ENCODE results near the gene L1CAM.

Gene L1CAM

DNA sequence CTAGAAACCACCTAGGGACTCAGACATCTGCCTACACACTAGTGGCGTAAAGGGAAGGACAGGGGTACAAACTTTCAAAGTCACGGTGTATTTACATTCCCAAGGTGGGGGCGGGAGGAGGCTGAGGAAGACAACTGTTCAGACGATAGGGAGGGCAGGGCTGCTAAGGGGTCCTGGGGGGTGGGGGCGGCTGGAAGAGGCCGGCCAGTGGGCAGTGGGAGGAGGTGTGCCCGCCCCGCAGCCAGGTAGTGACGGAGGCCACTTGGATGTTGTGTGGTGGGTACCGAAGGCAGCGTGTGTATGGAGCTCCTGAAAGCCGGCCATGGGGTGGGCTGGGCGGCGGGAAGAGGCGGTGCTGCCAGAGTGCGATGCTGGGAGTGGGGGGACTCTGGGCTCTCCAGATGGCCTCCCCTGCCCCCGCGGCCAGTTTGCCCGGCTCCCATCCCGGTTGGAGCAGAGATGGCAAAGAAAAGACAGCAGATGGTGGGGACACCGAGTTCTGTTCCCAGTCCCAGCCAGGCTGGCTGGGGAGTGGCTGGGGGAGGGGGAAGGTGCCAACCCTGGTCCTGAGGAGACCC lies 24.2 kb downstream of the L1CAM start:
- no peak for DNase-seq

DNA sequence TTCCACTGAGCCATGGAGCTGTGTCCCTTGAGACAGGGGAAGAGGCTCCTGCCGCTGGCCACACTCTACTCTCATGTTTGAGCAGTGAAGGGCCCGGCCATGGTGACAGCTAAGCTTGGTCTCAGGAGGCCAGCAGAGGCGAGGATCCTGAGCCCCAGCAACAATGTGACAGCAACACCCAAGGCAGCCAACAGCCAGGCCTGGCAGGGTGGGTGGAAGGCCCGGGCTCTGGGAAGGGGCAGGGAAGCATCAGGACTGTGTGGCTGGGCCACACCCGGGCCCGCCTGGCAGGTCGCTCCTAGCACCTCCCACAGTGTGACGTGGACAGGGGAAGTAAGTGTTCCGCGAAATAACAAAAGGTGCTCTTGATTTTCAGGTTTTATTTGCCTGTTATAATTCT lies 24.8 kb downstream of the L1CAM start:
- DNase-seq = no peak

- no peak for DNase-seq
Observed at GRCh38 chrX:153857348-153857903, 28.5 kb downstream of the L1CAM start.

DNA sequence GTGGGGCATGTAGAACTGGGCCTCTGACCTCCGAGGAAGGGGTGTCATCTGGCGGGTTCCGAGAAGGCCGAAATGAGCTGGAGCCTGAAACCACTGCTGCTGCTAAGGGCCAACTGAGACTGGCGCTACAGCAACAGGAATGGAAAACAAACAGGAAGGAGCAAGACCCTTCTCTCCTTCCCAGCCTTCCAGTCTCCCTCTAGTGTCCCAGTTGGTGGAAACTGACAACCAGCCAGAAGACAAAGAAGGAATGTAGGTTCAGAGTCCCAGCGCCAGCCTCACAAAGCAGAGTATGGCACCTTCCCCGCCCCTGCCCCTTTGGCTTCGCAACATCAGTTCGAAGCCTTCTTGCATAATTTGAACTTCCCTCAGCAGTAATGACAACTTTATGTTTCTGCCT lies 31.3 kb downstream of the L1CAM start:
- DNase-seq = no peak

GRCh38 chrX:153853902-153854267 lies 32.1 kb downstream of the L1CAM start:
- no peak for DNase-seq

- DNase-seq = no peak
Observed at GRCh38 chrX:153853180-153853901, 32.6 kb downstream of the L1CAM start.

GRCh38 chrX:153851981-153852380 lies 34.0 kb downstream of the L1CAM start:
- DNase-seq = no peak

DNA sequence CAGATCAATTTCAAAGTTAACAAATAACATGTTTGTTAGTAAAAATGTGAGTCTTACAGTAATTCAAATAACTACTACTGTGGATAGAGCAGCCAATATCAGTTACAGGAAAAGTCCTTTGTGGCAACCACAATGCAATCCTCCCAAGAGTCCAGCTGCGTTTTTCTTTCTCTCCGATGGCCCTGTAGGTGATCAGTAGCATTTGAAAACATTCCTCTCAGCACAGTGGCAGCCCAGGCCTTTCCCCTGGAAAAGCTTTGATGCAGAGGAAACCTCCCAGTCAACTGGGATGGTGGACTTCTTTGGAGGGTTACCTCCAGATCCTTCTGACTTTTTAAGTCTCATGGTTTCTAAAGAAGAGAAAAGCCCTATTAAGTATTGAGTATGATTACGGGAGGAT lies 37.6 kb downstream of the L1CAM start:
- no peak for DNase-seq

DNA sequence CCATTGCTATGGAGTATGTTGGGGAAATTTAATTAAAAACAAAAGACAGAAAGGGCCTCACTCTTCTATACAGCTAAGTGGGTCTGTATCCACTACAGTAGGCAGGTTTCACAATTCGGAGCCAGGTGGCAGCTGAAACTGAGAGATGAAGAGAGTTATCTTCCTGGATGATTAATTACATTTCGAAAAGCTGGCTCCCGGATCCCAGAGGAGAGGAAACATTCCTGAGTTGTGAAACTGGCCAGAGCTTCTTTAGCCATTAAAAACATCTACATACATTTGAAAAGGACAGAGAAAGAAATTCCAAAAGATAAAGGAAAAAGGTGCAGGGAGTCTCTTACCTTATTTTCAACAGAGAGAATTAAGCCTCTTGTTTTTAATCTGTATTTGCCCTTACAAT lies 40.1 kb downstream of the L1CAM start:
- DNase-seq = no peak

DNA sequence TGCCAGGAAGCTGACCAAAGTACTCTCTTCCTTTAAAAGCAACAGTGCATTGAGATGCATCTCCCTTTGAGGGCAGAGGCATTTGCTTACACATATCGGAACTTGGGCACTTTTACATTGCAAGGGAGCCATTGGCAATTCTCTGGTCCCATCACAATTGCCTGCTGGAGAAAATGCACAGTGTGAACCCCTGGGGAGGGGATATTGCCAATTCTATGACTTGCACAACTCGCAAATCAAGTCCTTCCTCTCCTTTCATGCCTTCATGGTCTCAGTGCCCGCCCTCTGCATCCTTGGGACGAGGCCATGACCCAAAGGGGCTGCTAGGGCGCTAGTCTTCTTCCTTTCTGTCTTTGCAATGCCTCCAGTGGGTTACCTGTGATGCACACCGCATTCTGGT lies 40.8 kb downstream of the L1CAM start:
- no peak for DNase-seq

- no peak for DNase-seq
Observed at GRCh38 chrX:153844509-153845082, 41.4 kb downstream of the L1CAM start.

DNA sequence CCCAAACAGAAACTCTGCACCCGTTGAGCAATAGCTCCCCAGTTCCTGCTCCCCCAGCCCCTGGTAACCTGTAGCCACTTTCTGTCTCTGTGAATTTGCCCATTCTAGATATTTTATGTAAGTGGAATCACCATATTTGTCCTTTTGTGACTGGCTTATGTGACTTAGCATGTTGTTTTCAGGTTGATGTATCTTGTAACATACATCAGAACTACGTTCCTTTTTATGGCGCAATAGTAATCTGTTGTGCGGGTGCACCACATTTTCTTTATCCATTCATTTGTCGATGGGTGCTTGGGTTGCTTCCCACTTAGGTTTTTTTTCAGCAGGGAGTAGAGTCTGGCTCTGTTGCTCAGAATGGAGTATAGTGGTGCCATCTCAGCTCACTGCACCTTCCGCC lies 49.1 kb downstream of the L1CAM start:
- DNase-seq = no peak

DNA sequence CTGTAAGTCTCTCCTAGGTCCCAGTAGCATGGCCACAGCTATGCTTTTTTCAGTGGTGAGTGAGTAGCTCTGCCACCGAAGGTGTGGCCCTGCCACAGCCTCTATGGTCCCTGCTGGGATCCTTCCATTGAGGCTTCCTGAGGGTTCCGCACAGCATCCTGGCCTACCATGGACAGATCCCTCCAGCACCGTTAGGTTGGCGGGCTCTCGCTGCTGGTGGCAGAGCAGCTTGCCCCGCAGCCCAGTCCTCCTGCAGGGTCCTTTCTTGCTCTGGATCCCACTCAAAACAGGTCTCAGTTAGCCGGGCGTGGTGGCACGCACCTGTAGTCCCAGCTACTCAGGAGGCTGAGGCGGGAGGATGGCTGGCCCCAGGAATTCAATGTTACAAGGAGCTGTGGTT lies 53.2 kb downstream of the L1CAM start:
- DNase-seq = no peak

DNA sequence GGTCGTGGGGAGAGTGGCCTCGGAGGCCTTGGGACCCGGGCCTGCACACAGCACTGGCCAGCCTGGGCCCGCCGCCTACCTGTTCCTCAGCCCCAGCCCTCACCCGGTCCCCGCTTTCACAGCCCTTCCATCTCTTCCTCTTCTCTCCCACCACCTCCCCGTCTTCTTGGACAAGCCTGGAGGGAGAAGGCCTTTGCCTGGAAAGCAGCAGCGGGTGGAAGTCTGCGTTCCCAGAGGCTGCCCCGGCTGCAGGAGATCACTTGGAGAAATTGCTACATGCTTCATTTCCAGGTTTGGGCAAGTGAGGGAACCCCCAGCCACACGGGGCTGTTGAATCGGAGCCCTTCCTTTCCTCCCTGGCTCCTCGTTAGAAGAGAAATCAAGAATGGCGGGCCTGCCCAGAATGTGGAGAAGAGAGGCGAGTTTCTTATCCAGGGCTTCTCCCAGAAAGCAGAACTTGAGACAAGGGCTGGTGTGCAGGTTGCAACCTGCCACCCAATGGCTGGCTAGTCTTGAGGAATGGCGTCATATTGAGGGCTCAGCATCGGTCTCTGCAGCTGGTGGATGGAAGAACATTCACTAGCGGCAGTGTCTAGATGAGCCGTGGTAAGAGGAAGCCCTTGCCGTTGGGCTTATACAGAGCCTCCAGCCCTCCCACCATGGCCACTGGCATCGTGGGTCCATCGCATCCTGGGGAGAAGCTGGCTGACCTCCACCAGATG lies 54.4 kb downstream of the L1CAM start:
- no peak for DNase-seq

GRCh38 chrX:153830640-153831428 lies 55.1 kb downstream of the L1CAM start:
- no peak for DNase-seq

DNA sequence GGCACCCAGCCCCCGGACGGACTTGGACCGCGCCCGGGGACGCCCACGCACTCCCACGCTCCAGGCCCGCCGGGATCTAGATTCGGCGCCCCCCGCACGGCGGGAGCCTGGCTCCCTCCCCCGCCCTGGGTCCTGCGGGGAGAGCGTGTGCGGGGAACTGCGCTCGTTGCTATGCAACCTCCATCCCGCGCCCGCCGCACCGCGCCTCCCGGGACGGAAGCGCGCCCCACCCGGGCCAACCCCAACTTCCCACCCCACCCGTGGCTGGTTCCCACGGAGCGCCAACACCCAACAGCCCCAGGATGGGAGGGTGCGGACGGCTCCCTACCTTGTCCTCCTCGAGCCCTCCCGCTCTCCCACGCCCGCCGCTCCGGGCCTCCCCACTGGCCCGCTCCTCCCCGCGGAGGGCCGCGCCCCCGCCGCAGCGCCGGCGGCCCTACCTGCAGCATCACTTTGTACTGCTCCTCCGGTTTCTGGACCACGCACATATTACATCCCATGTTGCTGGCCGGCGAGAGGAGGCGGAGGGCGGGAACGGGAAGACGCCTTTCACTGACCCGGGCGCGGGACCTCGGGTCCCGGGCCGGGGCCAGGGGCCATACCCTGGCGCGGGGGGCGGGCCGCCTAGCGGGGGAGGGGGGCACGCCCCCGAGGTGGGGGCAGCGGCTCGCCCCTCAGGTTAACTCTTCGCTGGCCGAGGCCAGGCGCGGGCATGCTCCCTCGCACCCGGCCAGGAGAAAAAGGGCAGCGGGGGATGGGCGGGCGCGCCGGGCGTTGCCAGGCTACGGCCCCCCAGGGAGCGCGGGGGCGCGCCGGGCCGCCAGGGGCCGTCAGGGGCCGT lies 56.0 kb downstream of the L1CAM start, which contains the start of gene PDZD4:
Gene PDZD4, minus strand, starts transcription at position 746 of the 841 bp plus-strand sequence. Its CDS starts 246 bp downstream, at position 500.
- no peak for DNase-seq

- DNase-seq = no peak
Observed at GRCh38 chrX:153829549-153829798, 56.5 kb downstream of the L1CAM start.

DNA sequence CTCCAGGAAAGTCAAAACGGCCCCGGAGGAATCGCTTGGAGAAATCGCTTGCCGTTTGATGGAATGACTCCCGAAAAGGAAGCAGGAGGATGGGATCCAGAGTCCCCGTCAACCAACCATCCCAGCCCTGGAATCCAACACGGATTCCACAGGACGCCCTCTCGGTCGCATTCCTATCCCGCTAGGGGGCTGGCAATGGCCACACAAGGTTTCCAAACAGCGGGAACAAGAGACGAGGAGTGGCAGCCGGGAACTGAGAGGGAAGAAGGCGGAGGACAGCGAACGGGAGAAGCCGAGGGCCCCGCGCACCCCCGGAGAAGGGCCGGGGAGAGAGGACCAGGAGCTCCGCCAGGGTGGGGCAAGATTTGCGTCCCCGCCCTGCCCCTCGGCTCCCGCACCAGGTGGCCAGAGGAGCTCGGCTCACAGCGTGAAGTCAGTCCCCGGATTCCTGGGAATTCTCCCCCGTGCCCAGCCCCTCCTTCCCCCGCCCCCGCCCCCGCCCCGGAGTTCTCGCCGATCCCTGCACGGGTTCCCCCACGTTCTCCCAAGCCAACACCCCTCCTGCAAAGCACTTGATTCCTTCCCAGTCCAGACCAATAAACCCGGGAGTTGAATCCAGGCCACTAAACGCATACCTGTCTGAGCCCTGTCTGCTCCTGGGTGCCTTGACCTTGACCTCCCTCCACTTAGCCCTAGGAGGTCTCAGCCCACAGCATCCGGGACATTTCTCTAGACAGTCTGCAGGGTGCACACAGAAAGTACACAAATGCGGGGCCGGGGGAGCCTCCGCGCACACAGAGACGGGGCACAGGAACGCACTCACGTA lies 57.0 kb downstream of the L1CAM start:
- no peak for DNase-seq

- DNase-seq = no peak
Observed at GRCh38 chrX:153828308-153828707, 57.7 kb downstream of the L1CAM start.

GRCh38 chrX:153827903-153828302 lies 58.1 kb downstream of the L1CAM start:
- DNase-seq = no peak

GRCh38 chrX:153827016-153827415 lies 59.0 kb downstream of the L1CAM start:
- DNase-seq = no peak

Data from NCI-H2081 (cell line).